SH-SY5Y (cell line): ENCODE data around the gene RDH5.

ENCODE experiments used
- GATA2 ChIP-seq: IDR thresholded peaks from 2 replicates; pipeline ENCODE4 v1.6.1; 2011; ENCODE audit warnings: mild to moderate bottlenecking, low read depth, low read length
- GATA3 ChIP-seq: IDR thresholded peaks from 2 replicates; pipeline ENCODE4 v1.6.1; 2011; ENCODE audit warnings: low read depth, mild to moderate bottlenecking, low read length, moderate library complexity

RDH5 gene, protein sequence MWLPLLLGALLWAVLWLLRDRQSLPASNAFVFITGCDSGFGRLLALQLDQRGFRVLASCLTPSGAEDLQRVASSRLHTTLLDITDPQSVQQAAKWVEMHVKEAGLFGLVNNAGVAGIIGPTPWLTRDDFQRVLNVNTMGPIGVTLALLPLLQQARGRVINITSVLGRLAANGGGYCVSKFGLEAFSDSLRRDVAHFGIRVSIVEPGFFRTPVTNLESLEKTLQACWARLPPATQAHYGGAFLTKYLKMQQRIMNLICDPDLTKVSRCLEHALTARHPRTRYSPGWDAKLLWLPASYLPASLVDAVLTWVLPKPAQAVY

DNA sequence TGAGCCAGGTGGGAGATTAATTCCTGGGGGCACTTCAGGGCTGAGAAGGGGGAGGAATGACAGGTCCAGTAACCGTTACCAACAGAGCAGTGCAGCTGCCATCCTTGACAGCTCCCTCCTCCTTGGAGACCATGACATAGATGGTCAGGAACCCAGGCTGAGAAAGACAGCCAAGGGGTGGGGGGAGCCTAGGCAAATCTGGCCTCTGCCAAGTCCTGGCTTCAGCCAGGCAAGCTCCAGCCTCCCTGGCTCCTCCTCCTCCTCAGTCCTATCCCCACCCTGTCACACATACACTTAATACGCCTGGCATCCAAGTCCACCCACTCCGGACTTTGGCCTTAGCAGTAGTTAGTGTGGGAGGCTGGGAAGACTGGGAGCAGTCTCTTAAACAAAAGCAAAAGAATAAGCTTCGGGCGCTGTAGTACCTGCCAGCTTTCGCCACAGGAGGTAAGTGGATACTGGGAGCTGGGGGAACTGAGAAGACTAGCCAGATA is at the start of gene RDH5:
Gene RDH5, plus strand, starts transcription at position 323 of the 494 bp plus-strand sequence. CDS start 792 bp downstream, outside the sequence.
- no peak for TF ChIP-seq GATA2
- TF ChIP-seq GATA3, result no peak

DNA sequence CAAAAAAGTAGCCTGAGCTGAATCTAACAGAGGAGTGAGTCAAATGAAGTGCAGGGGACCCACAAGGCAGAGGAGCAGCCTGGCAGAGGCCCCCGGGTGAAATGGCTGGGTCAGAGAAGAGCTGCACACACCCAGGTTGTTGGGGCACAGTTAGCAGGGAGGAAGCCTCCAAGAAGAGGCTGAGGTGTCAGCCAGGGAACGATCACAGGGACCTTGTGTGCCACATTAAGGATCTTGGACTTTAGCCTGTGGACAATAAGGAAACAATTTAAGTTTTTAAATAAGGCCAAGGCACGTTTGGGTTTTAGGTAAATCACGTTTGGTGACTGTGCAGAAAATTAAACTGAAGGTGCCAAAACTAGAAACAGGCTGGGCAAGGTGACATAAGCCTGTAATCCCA is 48.4 kb upstream of the RDH5 start:
- TF ChIP-seq GATA2, result no peak
- no peak for TF ChIP-seq GATA3

- no peak for TF ChIP-seq GATA2
- no peak for TF ChIP-seq GATA3
Observed at GRCh38 chr12:55673638-55674037, 46.6 kb upstream of the RDH5 start.

DNA sequence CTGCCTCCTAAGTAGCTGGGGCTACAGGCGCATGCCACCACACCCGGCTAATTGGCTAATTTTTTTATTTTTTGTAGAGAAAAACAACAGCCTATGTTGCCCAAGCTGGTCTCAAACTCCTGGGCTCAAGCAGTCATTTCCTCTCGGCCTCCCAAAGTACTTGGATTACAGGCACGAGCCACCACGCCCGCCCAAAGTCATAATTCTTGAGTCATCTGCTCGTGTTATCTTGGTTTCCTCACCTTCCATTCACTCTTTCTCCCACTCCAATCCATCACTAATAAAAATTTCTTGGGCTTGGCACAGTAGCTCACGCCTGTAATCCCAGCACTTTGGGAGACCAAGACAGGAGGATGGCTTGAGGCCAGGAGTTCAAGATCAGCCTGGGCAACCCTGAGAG is 44.5 kb upstream of the RDH5 start:
- TF ChIP-seq GATA2 (no peak), GATA3 (no peak)

DNA sequence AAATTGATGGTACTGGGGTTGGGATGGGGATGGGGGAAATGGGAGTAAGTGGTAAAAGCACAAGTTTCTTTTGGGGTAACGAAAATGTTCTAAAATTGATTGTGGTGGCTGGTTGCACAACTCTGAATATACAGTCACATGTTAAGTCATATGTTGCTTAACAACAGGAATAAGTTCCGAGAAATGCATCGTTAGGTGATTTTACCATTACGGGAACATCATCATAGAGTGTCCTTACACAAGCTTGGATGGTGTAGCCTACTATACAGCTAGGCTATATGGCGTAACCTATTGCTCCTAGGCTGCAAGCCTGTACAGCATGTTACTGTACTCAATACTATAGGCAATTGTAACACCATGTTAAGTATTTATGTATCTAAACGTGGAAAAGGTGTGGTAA is 43.5 kb upstream of the RDH5 start:
- no peak for TF ChIP-seq GATA2
- TF ChIP-seq GATA3, result no peak

DNA sequence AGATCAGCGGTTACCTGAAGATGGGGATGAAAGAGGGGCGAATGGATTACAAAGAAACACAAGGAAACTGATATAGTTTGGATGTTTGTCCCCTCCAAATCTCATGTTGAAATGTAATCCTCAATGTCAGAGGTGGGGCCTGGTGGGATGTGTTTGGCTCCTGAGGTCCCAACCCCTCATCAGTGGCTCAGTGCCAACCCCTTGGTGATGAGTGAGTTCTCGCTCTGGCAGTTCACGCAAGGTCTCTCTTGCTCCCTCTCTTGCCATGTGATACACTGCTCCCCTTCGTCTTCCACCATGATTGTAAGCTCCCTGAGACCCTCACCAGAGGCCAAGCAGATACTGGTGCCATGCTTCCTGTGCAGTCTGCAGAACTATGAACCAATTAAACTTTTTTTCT is 40.5 kb upstream of the RDH5 start:
- TF ChIP-seq GATA3 (no peak), GATA2 (no peak)

DNA sequence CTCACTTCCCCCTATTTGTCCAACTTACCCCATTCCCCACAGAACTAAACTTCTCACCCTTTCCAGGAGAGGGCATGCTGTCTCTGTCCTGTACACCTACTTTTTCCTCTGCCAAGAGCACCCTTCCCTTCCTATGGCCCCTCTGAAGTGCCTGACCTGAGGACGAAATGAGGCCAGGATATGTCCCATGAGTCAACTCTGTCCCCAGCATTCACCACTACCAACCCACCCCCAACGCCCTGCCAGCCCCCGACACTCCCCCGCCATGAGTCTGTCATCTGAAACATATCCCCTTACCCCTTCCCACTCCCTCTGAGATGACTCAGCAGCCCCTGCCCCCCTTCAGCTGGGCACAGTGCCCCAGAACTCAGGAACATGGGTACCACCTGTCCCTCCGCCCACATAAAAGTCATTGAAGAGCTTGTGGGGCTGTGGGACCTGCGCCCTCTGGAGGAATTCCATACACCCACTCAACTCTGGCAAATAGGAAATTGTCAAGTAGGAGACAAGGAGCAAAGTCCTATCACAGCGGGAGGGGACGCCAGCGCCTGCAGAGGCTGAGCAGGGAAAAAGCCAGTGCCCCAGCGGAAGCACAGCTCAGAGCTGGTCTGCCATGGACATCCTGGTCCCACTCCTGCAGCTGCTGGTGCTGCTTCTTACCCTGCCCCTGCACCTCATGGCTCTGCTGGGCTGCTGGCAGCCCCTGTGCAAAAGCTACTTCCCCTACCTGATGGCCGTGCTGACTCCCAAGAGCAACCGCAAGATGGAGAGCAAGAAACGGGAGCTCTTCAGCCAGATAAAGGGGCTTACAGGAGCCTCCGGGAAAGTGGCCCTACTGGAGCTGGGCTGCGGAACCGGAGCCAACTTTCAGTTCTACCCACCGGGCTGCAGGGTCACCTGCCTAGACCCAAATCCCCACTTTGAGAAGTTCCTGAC is 38.8 kb upstream of the RDH5 start:
- TF ChIP-seq GATA3 (no peak), GATA2 (no peak)

DNA sequence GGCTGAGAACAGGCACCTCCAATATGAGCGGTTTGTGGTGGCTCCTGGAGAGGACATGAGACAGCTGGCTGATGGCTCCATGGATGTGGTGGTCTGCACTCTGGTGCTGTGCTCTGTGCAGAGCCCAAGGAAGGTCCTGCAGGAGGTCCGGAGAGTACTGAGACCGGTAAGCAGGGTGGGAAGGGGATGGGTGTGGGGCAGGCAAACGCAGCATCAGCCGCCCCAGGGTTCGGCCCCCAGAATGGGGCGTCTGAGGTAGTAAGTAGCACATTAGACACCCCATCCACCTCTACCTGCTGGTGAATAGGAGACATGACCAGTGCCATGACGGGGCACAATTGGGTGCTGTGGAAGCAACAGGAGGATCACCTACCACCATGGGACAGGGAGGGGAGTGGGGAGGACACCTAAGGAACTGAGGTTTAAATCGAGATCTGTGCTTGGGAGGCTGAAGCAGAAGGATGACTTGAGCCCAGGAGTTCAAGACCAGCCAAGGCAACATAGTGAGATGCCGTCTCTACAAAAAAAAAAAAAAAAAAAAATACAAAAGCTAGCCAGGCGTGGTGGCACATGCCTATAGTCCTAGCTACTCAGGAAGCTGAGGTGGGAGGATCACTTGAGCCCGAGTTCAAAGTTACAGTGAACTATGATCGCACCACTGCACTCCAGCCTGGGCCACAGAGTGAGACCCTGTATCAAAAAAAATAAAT is 38.0 kb upstream of the RDH5 start:
- TF ChIP-seq GATA2 (no peak), GATA3 (no peak)

DNA sequence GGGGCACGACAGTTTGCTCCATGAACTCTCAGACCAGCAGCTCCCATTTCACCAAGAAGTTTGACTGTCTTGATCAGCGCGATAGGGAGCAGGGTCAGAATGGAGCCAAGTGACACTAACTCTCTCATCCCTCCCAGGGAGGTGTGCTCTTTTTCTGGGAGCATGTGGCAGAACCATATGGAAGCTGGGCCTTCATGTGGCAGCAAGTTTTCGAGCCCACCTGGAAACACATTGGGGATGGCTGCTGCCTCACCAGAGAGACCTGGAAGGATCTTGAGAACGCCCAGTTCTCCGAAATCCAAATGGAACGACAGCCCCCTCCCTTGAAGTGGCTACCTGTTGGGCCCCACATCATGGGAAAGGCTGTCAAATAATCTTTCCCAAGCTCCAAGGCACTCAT is 36.5 kb upstream of the RDH5 start:
- TF ChIP-seq GATA2 (no peak), GATA3 (no peak)

GRCh38 chr12:55684761-55685370 is 35.3 kb upstream of the RDH5 start:
- TF ChIP-seq GATA2 (no peak), GATA3 (no peak)

- TF ChIP-seq GATA2 (no peak), GATA3 (no peak)
Observed at GRCh38 chr12:55685671-55686070, 34.5 kb upstream of the RDH5 start.

- no peak for TF ChIP-seq GATA3
- no peak for TF ChIP-seq GATA2
Observed at GRCh38 chr12:55686366-55687010, 33.7 kb upstream of the RDH5 start.

DNA sequence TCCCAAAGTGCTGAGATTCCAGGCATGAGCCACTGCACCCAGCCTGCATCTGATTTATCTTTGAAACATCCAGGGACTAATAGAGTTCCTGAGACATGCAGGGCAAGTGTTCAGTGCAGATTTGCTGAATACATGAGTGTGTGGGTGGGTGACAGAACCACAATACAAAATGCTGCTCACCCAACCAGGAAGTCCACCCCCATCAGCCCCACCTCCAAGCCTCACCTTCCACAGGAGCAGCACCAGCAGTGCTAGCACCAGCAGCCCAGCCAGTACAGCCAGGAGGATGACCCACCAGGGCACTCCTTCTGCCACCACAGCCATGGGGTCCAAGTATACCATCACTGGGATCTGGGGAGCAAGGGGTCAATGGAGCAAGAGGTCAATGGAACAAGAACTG is 32.4 kb upstream of the RDH5 start:
- no peak for TF ChIP-seq GATA2
- no peak for TF ChIP-seq GATA3
